Hepatocyte (in vitro differentiated cells): ENCODE data around the gene RPTOR. TPM values are rescaled to one million over a fixed set of nuclear protein-coding genes. Genes with fewer than 3 reads are reported as not detected.

ENCODE experiments used
- DNase-seq: peaks from one replicate; pipeline ENCODE4 v3.0.0-alpha.2; 2016; ENCODE audit warnings: low spot score
- H2AFZ ChIP-seq: fragments of 200-600 bp; sonication (generic); 2 replicates; pipeline ENCODE4 v1.6.0; 2016; ENCODE audit warnings: antibody characterized with exemption, mild to moderate bottlenecking
- H3K27ac ChIP-seq: fragments of 200-600 bp; sonication (generic); 2 replicates; pipeline ENCODE4 v1.5.1; 2016; ENCODE audit warnings: mild to moderate bottlenecking
- H3K27me3 ChIP-seq: fragments of 200-600 bp; sonication (generic); 2 replicates; pipeline ENCODE4 v1.6.1; 2016
- H3K36me3 ChIP-seq: fragments of 200-600 bp; sonication (generic); replicated peaks from 2 replicates; pipeline ENCODE4 v1.5.1; 2016; ENCODE audit warnings: low read depth; ENCODE audit not compliant: insufficient read depth
- H3K4me1 ChIP-seq: fragments of 200-600 bp; sonication (generic); 2 replicates; pipeline ENCODE4 v1.5.1; 2016; ENCODE audit warnings: mild to moderate bottlenecking, moderate library complexity; ENCODE audit not compliant: insufficient read depth
- H3K4me2 ChIP-seq: fragments of 200-600 bp; sonication (generic); 2 replicates; pipeline ENCODE4 v1.6.0; 2016
- H3K4me3 ChIP-seq: fragments of 200-600 bp; sonication (generic); 2 replicates; pipeline ENCODE4 v1.5.1; 2016; ENCODE audit warnings: mild to moderate bottlenecking
- H3K79me2 ChIP-seq: fragments of 200-600 bp; sonication (generic); 2 replicates; pipeline ENCODE4 v1.6.0; 2017; ENCODE audit warnings: mild to moderate bottlenecking
- H3K9me2 ChIP-seq: fragments of 200-600 bp; sonication (generic); replicated peaks from 2 replicates; pipeline ENCODE4 v1.6.0; 2017; ENCODE audit warnings: mild to moderate bottlenecking; ENCODE audit not compliant: insufficient read depth
- H3K9me3 ChIP-seq: fragments of 200-600 bp; sonication (generic); 2 replicates; pipeline ENCODE4 v1.5.1; 2016; ENCODE audit warnings: low read depth, mild to moderate bottlenecking
- H4K20me1 ChIP-seq: fragments of 200-600 bp; sonication (generic); 2 replicates; pipeline ENCODE4 v1.6.0; 2016; ENCODE audit warnings: mild to moderate bottlenecking; ENCODE audit not compliant: insufficient read depth, poor library complexity, severe bottlenecking
- EZH2 ChIP-seq: fragments of 200-600 bp; sonication (generic); IDR thresholded peaks from 2 replicates; pipeline ENCODE4 v1.6.1; 2016; ENCODE audit warnings: antibody characterized with exemption, mild to moderate bottlenecking, borderline replicate concordance
- EZH2phosphoT487 ChIP-seq: fragments of 200-600 bp; sonication (generic); IDR thresholded peaks from one replicate; pipeline ENCODE4 v1.6.1; 2018; ENCODE audit warnings: antibody characterized with exemption, mild to moderate bottlenecking, low read depth, moderate library complexity; ENCODE audit not compliant: unreplicated experiment, severe bottlenecking
- WGBS: methylation state at CpG from one replicate; pipeline ENCODE4 v1.1.6; 2016; ENCODE audit warnings: low lambda C conversion rate; ENCODE audit errors: missing lambda C conversion rate; 5-methylcytosine and 5-hydroxymethylcytosine counted together
- polyA plus RNA-seq: library from polyadenylated mRNA; unstranded; fragments of >200 nt; fragmentation: Nextera tagmentation; extraction: Ambion mirVana; gene quantifications from 2 replicates; pipeline ENCODE4 v1.2.1, GENCODE V29; 2016
- total RNA-seq: library from RNA; depleted of rRNA; stranded (reverse); fragments of >200 nt; gene quantifications from 2 replicates; pipeline ENCODE4 v1.2.3, GENCODE V29; 2014
- TF ChIP-seq, protein P1 (sequence below): fragments of 200-600 bp; sonication (generic); IDR thresholded peaks from 2 replicates; pipeline ENCODE4 v1.5.1; 2016; ENCODE audit warnings: antibody characterized with exemption, mild to moderate bottlenecking; ENCODE audit not compliant: poor library complexity

The RPTOR gene
- total and polyA plus RNA-seq, 2 experiments from 2014 or later: 14.1 to 20.6 TPM

DNA sequence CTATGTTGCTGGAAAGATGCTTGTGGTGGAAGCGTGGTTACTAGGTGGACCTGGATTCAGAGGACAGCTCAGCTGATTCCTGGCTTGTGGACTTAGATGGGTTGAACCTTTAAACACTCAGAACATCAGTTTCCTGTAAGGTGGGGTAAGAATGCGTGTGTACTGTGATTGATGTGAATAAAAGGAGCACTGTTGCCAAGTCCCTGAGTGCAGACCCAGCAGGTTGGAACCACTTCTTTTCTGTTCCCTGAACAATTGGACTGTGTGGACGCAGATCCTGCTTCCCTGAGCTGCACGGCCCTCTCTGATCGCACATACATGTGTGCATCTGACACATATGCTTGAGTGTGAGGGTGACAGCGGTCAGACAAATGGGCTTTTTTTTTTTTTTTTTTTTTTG lies 37.5 kb downstream of the RPTOR start:
- no peaks in the 10 kb centered on the region for H3K9me3 ChIP-seq
- H3K27me3 ChIP-seq: no peaks in the 10 kb centered on the region

DNA sequence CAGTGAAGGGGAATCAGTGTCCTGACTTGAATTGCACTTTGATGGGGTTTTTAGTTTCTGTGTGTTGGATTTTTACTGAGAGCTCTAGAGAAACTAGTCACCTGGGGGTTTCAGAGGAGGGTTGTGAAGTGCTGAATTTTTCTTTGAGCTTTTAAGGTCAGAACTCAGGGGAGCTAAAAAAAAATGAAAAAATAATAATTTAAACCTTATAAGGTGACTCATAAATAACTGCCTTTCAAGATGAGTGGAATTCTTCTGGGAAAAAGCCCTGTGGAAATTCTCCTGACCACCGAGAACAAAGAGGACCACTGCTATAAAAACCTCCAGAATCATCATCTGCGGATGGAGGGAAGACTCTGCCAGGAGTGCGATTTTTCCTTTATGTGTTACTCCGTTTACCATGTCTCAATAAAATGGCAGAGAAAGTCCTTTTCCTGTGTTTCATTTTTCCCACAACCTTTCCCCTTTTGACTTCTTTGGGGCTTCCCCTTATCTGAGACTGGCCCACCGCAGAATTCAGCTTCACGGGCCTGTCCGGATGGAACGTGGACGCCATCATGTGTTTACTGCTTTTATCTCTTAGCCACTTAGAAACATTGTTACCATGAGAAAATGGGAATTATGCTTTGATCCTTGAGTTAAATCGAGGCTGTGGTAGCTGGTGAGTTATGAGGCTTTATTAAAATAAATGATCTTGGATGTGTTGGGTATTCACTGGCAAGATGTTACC lies 39.7 kb downstream of the RPTOR start:
- H3K4me1 ChIP-seq: no peaks in the 10 kb centered on the region
- no peak overlapping the region for H3K4me3 ChIP-seq
- no peaks in the 10 kb centered on the region for H3K27me3 ChIP-seq
- no peak for TF ChIP-seq EZH2phosphoT487
- peaks cover 5% of the 10 kb centered on the region for H4K20me1 ChIP-seq
- 76% methylated on average over 10 of the region's 10 CpGs for WGBS
- no peaks in the 10 kb centered on the region for H3K9me2 ChIP-seq
- no peak overlapping the region for H3K27ac ChIP-seq
- no peak overlapping the region for H2AFZ ChIP-seq
- no peaks in the 10 kb centered on the region for H3K9me3 ChIP-seq
- H3K4me2 ChIP-seq: no peak overlapping the region
- H3K79me2 ChIP-seq: peaks cover 64% of the 10 kb centered on the region
- DNase-seq: no peak
- no peaks in the 10 kb centered on the region for H3K36me3 ChIP-seq

More for the DNA sequence above, 37.5 kb downstream of the RPTOR start:
- no peak for DNase-seq
- Histone ChIP-seq H3K4me1 (no peaks in the 10 kb centered on the region), H3K27ac (no peak overlapping the region), H3K4me2 (no peak overlapping the region), H2AFZ (no peak overlapping the region), H4K20me1 (peaks cover 13% of the 10 kb centered on the region), H3K79me2 (peaks cover 63% of the 10 kb centered on the region), H3K4me3 (no peak overlapping the region), H3K9me2 (no peaks in the 10 kb centered on the region), H3K36me3 (no peaks in the 10 kb centered on the region)
- no peak for TF ChIP-seq EZH2phosphoT487
- no peak for TF ChIP-seq EZH2
- TF ChIP-seq, protein P1, sequence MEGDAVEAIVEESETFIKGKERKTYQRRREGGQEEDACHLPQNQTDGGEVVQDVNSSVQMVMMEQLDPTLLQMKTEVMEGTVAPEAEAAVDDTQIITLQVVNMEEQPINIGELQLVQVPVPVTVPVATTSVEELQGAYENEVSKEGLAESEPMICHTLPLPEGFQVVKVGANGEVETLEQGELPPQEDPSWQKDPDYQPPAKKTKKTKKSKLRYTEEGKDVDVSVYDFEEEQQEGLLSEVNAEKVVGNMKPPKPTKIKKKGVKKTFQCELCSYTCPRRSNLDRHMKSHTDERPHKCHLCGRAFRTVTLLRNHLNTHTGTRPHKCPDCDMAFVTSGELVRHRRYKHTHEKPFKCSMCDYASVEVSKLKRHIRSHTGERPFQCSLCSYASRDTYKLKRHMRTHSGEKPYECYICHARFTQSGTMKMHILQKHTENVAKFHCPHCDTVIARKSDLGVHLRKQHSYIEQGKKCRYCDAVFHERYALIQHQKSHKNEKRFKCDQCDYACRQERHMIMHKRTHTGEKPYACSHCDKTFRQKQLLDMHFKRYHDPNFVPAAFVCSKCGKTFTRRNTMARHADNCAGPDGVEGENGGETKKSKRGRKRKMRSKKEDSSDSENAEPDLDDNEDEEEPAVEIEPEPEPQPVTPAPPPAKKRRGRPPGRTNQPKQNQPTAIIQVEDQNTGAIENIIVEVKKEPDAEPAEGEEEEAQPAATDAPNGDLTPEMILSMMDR: no peak
- WGBS: 94% methylated on average over 6 of the region's 6 CpGs

DNA sequence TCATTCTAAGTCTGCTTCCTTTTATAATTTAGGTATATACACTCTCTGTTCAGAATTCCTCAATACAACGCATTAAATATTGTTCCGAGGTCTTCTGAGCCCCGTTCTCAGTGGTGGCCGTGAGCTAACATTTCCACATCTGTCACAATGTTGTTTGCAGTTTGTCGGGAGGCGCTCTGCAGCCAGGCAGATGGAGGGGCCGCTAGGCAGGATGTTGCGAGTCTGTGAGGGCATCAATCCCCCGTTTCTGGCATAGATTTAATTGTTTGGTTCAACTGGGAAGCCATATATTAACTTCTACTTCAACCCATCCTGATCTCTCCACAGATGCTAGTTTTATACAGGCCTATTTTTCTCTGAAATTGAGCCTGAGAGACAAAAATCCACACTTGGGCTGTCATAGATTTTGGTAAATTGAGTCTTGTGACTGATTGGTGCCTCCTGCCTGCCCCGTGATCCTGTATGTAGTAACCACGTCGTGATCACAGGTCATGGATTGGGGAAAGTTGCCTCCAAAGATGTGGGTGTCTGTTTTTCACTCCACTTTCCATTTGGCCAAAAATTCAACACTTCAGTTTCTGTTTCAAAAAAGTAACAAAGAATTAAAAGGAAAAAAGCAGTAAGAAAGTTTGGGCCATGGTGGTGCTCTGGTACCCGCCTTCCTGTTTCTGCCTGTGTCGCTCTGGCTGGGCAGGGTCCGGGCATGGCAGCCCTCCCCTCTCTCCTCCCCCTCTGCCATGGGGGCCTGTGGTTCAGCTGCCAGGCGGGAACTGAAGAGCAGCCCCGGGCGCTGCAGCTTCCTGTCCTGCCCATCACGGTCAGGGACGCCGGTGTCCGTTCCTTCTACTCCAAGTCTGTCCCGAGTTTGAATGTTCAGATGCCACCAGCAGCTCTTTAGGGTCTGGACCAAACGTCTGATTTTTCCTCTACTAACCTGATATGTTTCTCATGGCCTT lies 41.5 kb downstream of the RPTOR start:
- no peaks in the 10 kb centered on the region for H3K4me1 ChIP-seq
- H3K27me3 ChIP-seq: no peaks in the 10 kb centered on the region
- 91% methylated on average over 22 of the region's 24 CpGs for WGBS
- H3K79me2 ChIP-seq: peaks cover 62% of the 10 kb centered on the region
- H3K4me2 ChIP-seq: no peak overlapping the region
- H3K4me3 ChIP-seq: no peak overlapping the region
- no peak for DNase-seq
- H3K9me3 ChIP-seq: no peaks in the 10 kb centered on the region
- H4K20me1 ChIP-seq: peaks cover 9% of the 10 kb centered on the region
- H3K27ac ChIP-seq: no peak overlapping the region
- no peaks in the 10 kb centered on the region for H3K9me2 ChIP-seq
- no peaks in the 10 kb centered on the region for H3K36me3 ChIP-seq
- TF ChIP-seq EZH2phosphoT487: no peak
- TF ChIP-seq, protein P1: no peak
- TF ChIP-seq EZH2: no peak
- no peak overlapping the region for H2AFZ ChIP-seq

DNA sequence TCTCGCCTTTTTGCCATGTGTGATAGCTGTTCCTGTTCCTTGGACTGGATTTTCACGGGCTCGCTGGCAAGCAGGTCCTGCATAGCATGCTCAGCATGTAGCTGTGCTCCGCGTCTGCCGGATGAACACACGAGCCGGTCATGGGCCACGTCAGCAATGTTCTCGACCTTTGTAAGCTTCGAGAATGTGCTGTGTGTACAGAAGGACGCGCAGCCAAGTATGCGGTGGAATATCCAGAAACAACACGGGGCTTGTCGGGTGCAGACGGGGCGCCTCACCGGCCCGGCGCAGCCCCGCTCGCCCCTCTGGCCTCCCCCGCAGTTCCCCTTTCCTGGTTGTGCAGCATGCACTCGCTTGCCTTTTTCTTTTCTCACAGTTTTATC lies 42.2 kb downstream of the RPTOR start:
- Histone ChIP-seq H3K4me3 (no peak overlapping the region), H2AFZ (no peak overlapping the region), H3K27ac (no peak overlapping the region), H3K27me3 (no peaks in the 10 kb centered on the region), H3K9me2 (no peaks in the 10 kb centered on the region), H3K4me1 (no peaks in the 10 kb centered on the region), H3K4me2 (no peak overlapping the region), H3K79me2 (peaks cover 69% of the 10 kb centered on the region), H3K36me3 (no peaks in the 10 kb centered on the region), H4K20me1 (peaks cover 9% of the 10 kb centered on the region), H3K9me3 (no peaks in the 10 kb centered on the region)
- WGBS: 96% methylated on average over 25 of the region's 25 CpGs
- no peak for DNase-seq
- TF ChIP-seq, protein P1: no peak
- TF ChIP-seq EZH2: no peak
- no peak for TF ChIP-seq EZH2phosphoT487
